HepG2 (cell line): Measurements from ENCODE around the gene IL31. TPM values are rescaled to one million over a fixed set of nuclear protein-coding genes. Genes with fewer than 3 reads are reported as not detected.

Experiments used
- ATAC-seq: fragments of 200-7000 bp; cut with Tn5 transposase; 3 replicates; pipeline ENCODE4 v1.9.1; 2020; ENCODE audit warnings: mild to moderate bottlenecking, moderate library complexity
- BruUV-seq: library from RNA; stranded (reverse); fragments of 400-500 nt; replicated peaks from 2 replicates; lab custom pipeline; 2021; lab: Mats Ljungman, UMichigan
- CTCF ChIA-PET: fragments of 300-600 bp; formaldehyde crosslinking; extraction: SDS; loops from one replicate; lab custom pipeline; 2021; ENCODE audit warnings: low total read pairs, inconsistent platforms, low intra/inter-chr PET ratio; lab: Yijun Ruan, JAX
- POLR2A ChIA-PET: fragments of 350-600 bp; sonication (Branson Sonifier 250); formaldehyde crosslinking; loops from one replicate; lab custom pipeline; 2020; ENCODE audit warnings: antibody characterized with exemption, inconsistent platforms; lab: Yijun Ruan, JAX
- DNase-seq: peaks from one replicate; pipeline ENCODE4 v3.0.0-alpha.2; 2015; ENCODE audit warnings: low spot score
- FAIRE-seq: peaks from 3 replicates; lab custom pipeline; 2011; peaks lifted over from hg19 to GRCh38; lab: Jason Lieb, UNC
- H2AFZ ChIP-seq: one replicate; pipeline ENCODE4 v1.6.1; 2011; ENCODE audit warnings: low read length, inconsistent platforms
- H3K27ac ChIP-seq: fragments of 300-600 bp; 3 replicates; pipeline ENCODE4 v1.8.0; 2011; ENCODE audit warnings: mixed run types, mild to moderate bottlenecking, mixed read lengths, low read length, inconsistent platforms; ENCODE audit not compliant: insufficient read depth; ENCODE audit errors: extremely low read length
- H3K27me3 ChIP-seq, 2 experiments: fragments of 200-600 bp in 1 of 2; 2 replicates in 1 of 2; 3 replicates in 1 of 2; pipeline versions ENCODE4 v1.6.0 to v1.8.0; 2011; ENCODE audit warnings: low read length in 2 of 2, mild to moderate bottlenecking in 2 of 2, moderate library complexity in 2 of 2, inconsistent platforms in 1 of 2; ENCODE audit not compliant: insufficient read depth in 2 of 2, control insufficient read depth in 1 of 2
- H3K36me3 ChIP-seq, 2 experiments: fragments of 200-600 bp in 1 of 2; replicated peaks in 1 of 2; 2 replicates in 1 of 2; 3 replicates in 1 of 2; pipeline versions ENCODE4 v1.5.1 to v1.8.0; 2011; ENCODE audit warnings: low read length in 2 of 2, inconsistent platforms in 1 of 2; ENCODE audit not compliant: insufficient read depth in 2 of 2, control insufficient read depth in 1 of 2
- H3K4me1 ChIP-seq: 2 replicates; pipeline ENCODE4 v1.5.1; 2012; ENCODE audit warnings: low read length, inconsistent platforms; ENCODE audit not compliant: insufficient read depth
- H3K4me2 ChIP-seq: 2 replicates; pipeline ENCODE4 v1.6.0; 2011; ENCODE audit warnings: low read depth, low read length, inconsistent platforms
- H3K4me3 ChIP-seq, 3 experiments: fragments of 200-600 bp in 1 of 3; sonication (generic), shearing (Covaris generic) in 1 of 3; replicated peaks in 1 of 3; 2 replicates each; pipeline ENCODE4 v1.5.1; 2011 to 2016; ENCODE audit warnings: low read length in 3 of 3, inconsistent platforms in 2 of 3, low read depth in 2 of 3, mild to moderate bottlenecking in 2 of 3, control low read depth in 1 of 3, mixed read lengths in 1 of 3; ENCODE audit not compliant: insufficient read depth in 1 of 3
- H3K79me2 ChIP-seq: one replicate; pipeline ENCODE4 v1.6.1; 2011; ENCODE audit warnings: low read length, inconsistent platforms; ENCODE audit not compliant: insufficient read depth
- H3K9ac ChIP-seq: 2 replicates; pipeline ENCODE4 v1.6.0; 2011; ENCODE audit warnings: mild to moderate bottlenecking, low read depth, low read length, inconsistent platforms; ENCODE audit not compliant: insufficient read depth
- H3K9me3 ChIP-seq: 2 replicates; pipeline ENCODE4 v1.5.1; 2012; ENCODE audit warnings: mild to moderate bottlenecking, low read length
- H4K20me1 ChIP-seq: 2 replicates; pipeline ENCODE4 v1.6.0; 2011; ENCODE audit warnings: inconsistent platforms, mild to moderate bottlenecking, low read length, moderate library complexity; ENCODE audit not compliant: insufficient read depth
- HCFC1 ChIP-seq: fragments of 150-350 bp; IDR thresholded peaks from 2 replicates; pipeline ENCODE4 v1.6.1; 2014; ENCODE audit warnings: low read depth, low read length
- NCOA5 ChIP-seq: sonication (generic); formaldehyde crosslinking; IDR thresholded peaks from 2 replicates; pipeline ENCODE4 v1.4.0; 2020; ENCODE audit warnings: missing genetic modification reagents
- NFE2L1 ChIP-seq: sonication (generic); formaldehyde crosslinking; IDR thresholded peaks from 2 replicates; pipeline ENCODE4 v1.4.0; 2020; ENCODE audit warnings: missing genetic modification reagents, mild to moderate bottlenecking, borderline replicate concordance
- PCBP2 ChIP-seq: fragments of 200-400 bp; formaldehyde crosslinking; optimal IDR thresholded peaks from 2 replicates; pipeline ENCODE3; 2018; ENCODE audit warnings: low read length, low read depth; ENCODE audit not compliant: poor library complexity, severe bottlenecking
- ZNF124 ChIP-seq: sonication (generic); formaldehyde crosslinking; IDR thresholded peaks from 2 replicates; pipeline ENCODE4 v1.4.0; 2020; ENCODE audit warnings: missing genetic modification reagents
- ZNF513 ChIP-seq: sonication (generic); formaldehyde crosslinking; conservative IDR thresholded peaks from 2 replicates; pipeline ENCODE4 v1.5.0; 2020; ENCODE audit warnings: missing genetic modification reagents
- ZNF629 ChIP-seq: sonication (generic); formaldehyde crosslinking; conservative IDR thresholded peaks from 2 replicates; pipeline ENCODE4 v1.5.0; 2020; ENCODE audit warnings: missing genetic modification reagents
- ZNF672 ChIP-seq: sonication (generic); formaldehyde crosslinking; IDR thresholded peaks from 2 replicates; pipeline ENCODE4 v1.8.1; 2022; ENCODE audit warnings: missing genetic modification reagents
- ZUFSP ChIP-seq: sonication (generic); formaldehyde crosslinking; IDR thresholded peaks from 2 replicates; pipeline ENCODE4 v1.9.0; 2021; ENCODE audit warnings: missing genetic modification reagents, mild to moderate bottlenecking, borderline replicate concordance
- WGBS: methylation state at CpG from one replicate; pipeline ENCODE4 v1.1.6; 2017; ENCODE audit warnings: low lambda C conversion rate; 5-methylcytosine and 5-hydroxymethylcytosine counted together
- in situ Hi-C: cut with HindIII; loops from 2 replicates; pipeline ENCODE4 v1.10.0; 2017; ENCODE audit warnings: low pct_unique_long_range_greater_than_20kb; ENCODE audit not compliant: extremely low pct_ligation_motif_present
- intact Hi-C: fragments of 100-400 bp; cut with micrococcal nuclease; formaldehyde crosslinking; loops from one replicate; pipeline ENCODE4 v1.10.0; 2022; ENCODE audit not compliant: unreplicated experiment
- polyA plus RNA-seq, 8 experiments: library from polyadenylated mRNA; depleted of rRNA in 3 of 8; stranded (reverse) in 7 of 8; unstranded in 1 of 8; fragments of >200 nt; fragmentation: Illumina TruSeq in 4 of 8; extraction: Trizol in 4 of 8; gene quantifications; 2 replicates each; pipeline versions ENCODE4 v1.2.1 to v1.2.3, GENCODE V29; 2011 to 2016; ENCODE audit warnings: low read depth in 4 of 8, missing spikeins in 1 of 8, mixed read lengths in 1 of 8; ENCODE audit not compliant: insufficient read depth in 1 of 8
- total RNA-seq, 5 experiments: library from RNA; depleted of rRNA; stranded (reverse); fragments of >200 nt; fragmentation: Illumina TruSeq; extraction: Trizol; gene quantifications; 2 replicates each; pipeline ENCODE4 v1.2.3, GENCODE V29; 2016; ENCODE audit warnings: low read depth in 1 of 5

IL31 gene
- total and polyA plus RNA-seq, 2 of the 13 experiments (the other 11 are each of a cell fraction or from before 2014, with no cell fraction given), result not detected

- no peaks in the 10 kb centered on the region for H3K9me3 ChIP-seq
- no peaks in the 10 kb centered on the region for H3K79me2 ChIP-seq
- peak overlapping the region in 2 of 3 experiments; percentile 46 to 55; a peak in 2 of 6 replicates for H3K4me3 ChIP-seq
- TF ChIP-seq ZNF672 (CRISPR knock-in tag) (no peak), ZNF513 (CRISPR knock-in tag) (no peak), PCBP2 (no peak), ZNF124 (no peak), ZNF629 (no peak), HCFC1 (no peak), ZUFSP (CRISPR knock-in tag) (no peak), NCOA5 (CRISPR knock-in tag) (no peak), NFE2L1 (CRISPR knock-in tag) (no peak)
- H3K4me1 ChIP-seq, result peaks cover 20% of the 10 kb centered on the region
- in situ Hi-C loops (loop anchor here (10.0 kb wide), 1 partner anchor 129 kb away; no protein-coding TSS in a partner anchor), intact Hi-C loops (no loop called here)
- BruUV-seq, result no TSS peak
- no peaks in the 10 kb centered on the region for H4K20me1 ChIP-seq
- CTCF ChIA-PET, result no interaction called here
- peak overlapping the region; percentile 47; the same call in 1 of the 2 replicates for H3K4me2 ChIP-seq
- no peaks in the 10 kb centered on the region for H3K36me3 ChIP-seq
- POLR2A ChIA-PET, result no interaction called here
- 54% methylated on average over 9 of the region's 10 CpGs for WGBS
- ATAC-seq (no peak), FAIRE-seq (no peak), DNase-seq (no peak)
- H3K27me3 ChIP-seq, result peaks cover 0 to 22% of the 10 kb centered on the region in 2 experiments; a peak in 2 of 5 replicates
- H3K9ac ChIP-seq, result no peak overlapping the region
- H2AFZ ChIP-seq, result no peak overlapping the region
- no peak overlapping the region for H3K27ac ChIP-seq
Observed at GRCh38 chr12:122183588-122183940, 9.5 kb upstream of the IL31 start.
